WTC11 (cell line): Measurements from ENCODE around the gene FCMR. TPM values are rescaled to one million over a fixed set of nuclear protein-coding genes. Genes with fewer than 3 reads are reported as not detected.

Source experiments
- ATAC-seq: fragments of 200-7000 bp; cut with Tn5 transposase; 2 replicates; pipeline ENCODE4 v1.10.0; 2021; ENCODE audit warnings: mild to moderate bottlenecking, moderate library complexity
- CTCF ChIA-PET: fragments of 300-600 bp; sonication (Branson Sonifier 250); formaldehyde crosslinking; loops from one replicate; lab custom pipeline; 2021; ENCODE audit warnings: antibody characterized with exemption; lab: Charles Lee
- POLR2A ChIA-PET: fragments of 350-600 bp; sonication (Branson Sonifier 250); formaldehyde crosslinking; loops from one replicate; lab custom pipeline; 2021; ENCODE audit warnings: antibody characterized with exemption; lab: Charles Lee
- DNase-seq: peaks from one replicate; pipeline ENCODE4 v3.0.0; 2021; ENCODE audit warnings: low spot score
- H3K27ac Mint-ChIP-seq: 2 replicates; pipeline ENCODE4 v1.8.0; 2021; ENCODE audit warnings: mixed read lengths
- H3K27me3 Mint-ChIP-seq: 2 replicates; pipeline ENCODE4 v1.8.0; 2021; ENCODE audit warnings: low read depth, mild to moderate bottlenecking, moderate library complexity, mixed read lengths
- H3K36me3 Mint-ChIP-seq: 2 replicates; pipeline ENCODE4 v1.8.0; 2021; ENCODE audit warnings: mixed read lengths
- H3K4me1 Mint-ChIP-seq: 2 replicates; pipeline ENCODE4 v1.8.0; 2022; ENCODE audit warnings: mixed read lengths
- H3K4me3 Mint-ChIP-seq: 2 replicates; pipeline ENCODE4 v1.8.0; 2021; ENCODE audit warnings: mild to moderate bottlenecking, moderate library complexity, mixed read lengths
- H3K9me3 Mint-ChIP-seq: 2 replicates; pipeline ENCODE4 v1.8.0; 2021; ENCODE audit warnings: mixed read lengths
- ELF4 ChIP-seq: sonication (generic); formaldehyde crosslinking; IDR thresholded peaks from 2 replicates; pipeline ENCODE4 v1.8.1; 2022; ENCODE audit warnings: low read depth, mild to moderate bottlenecking, moderate library complexity, missing genetic modification reagents
- ESRRA ChIP-seq: sonication (generic); formaldehyde crosslinking; IDR thresholded peaks from 2 replicates; pipeline ENCODE4 v1.8.1; 2022; ENCODE audit warnings: mild to moderate bottlenecking, missing genetic modification reagents, borderline replicate concordance
- FOXP1 ChIP-seq: sonication (generic); formaldehyde crosslinking; IDR thresholded peaks from 2 replicates; pipeline ENCODE4 v1.8.0; 2022; ENCODE audit warnings: missing genetic modification reagents, mild to moderate bottlenecking, moderate library complexity, borderline replicate concordance
- GABPB1 ChIP-seq: sonication (generic); formaldehyde crosslinking; IDR thresholded peaks from 2 replicates; pipeline ENCODE4 v1.8.1; 2023; ENCODE audit warnings: mild to moderate bottlenecking, missing genetic modification reagents
- NFYB ChIP-seq: sonication (generic); formaldehyde crosslinking; conservative IDR thresholded peaks from 2 replicates; pipeline ENCODE4 v1.8.0; 2022; ENCODE audit warnings: low read depth, missing genetic modification reagents
- PRRX2 ChIP-seq: fragments of 250-450 bp; sonication (Bioruptor Pico); IDR thresholded peaks from 2 replicates; pipeline ENCODE4 v1.8.0; 2021; ENCODE audit warnings: mild to moderate bottlenecking
- RELA ChIP-seq: sonication (generic); formaldehyde crosslinking; IDR thresholded peaks from 2 replicates; pipeline ENCODE4 v1.8.1; 2022; ENCODE audit warnings: missing genetic modification reagents, mild to moderate bottlenecking, borderline replicate concordance
- SMAD3 ChIP-seq: sonication (generic); formaldehyde crosslinking; IDR thresholded peaks from 2 replicates; pipeline ENCODE4 v1.8.0; 2022; ENCODE audit warnings: missing genetic modification reagents, mild to moderate bottlenecking, borderline replicate concordance
- ZNF138 ChIP-seq: sonication (generic); formaldehyde crosslinking; conservative IDR thresholded peaks from 2 replicates; pipeline ENCODE4 v1.8.1; 2022; ENCODE audit warnings: mild to moderate bottlenecking, moderate library complexity, missing genetic modification reagents
- ZNF219 ChIP-seq: sonication (generic); formaldehyde crosslinking; IDR thresholded peaks from 2 replicates; pipeline ENCODE4 v1.8.0; 2023; ENCODE audit warnings: missing genetic modification reagents, mild to moderate bottlenecking, borderline replicate concordance
- ZNF671 ChIP-seq: fragments of 250-450 bp; sonication (Bioruptor Pico); IDR thresholded peaks from 2 replicates; pipeline ENCODE4 v1.8.0; 2021; ENCODE audit warnings: mild to moderate bottlenecking
- total RNA-seq: library from RNA; stranded (reverse); gene quantifications from 3 replicates; pipeline ENCODE4 v1.2.3, GENCODE V29; 2021
- TF ChIP-seq, protein P1 (sequence below): fragments of 250-450 bp; sonication (Bioruptor Pico); IDR thresholded peaks from 2 replicates; pipeline ENCODE4 v1.9.0; 2021; ENCODE audit warnings: mild to moderate bottlenecking
- TF ChIP-seq, protein P2 (sequence below): sonication (generic); formaldehyde crosslinking; IDR thresholded peaks from 2 replicates; pipeline ENCODE4 v1.8.0; 2023; ENCODE audit warnings: mild to moderate bottlenecking, missing genetic modification reagents
- TF ChIP-seq, protein P3 (sequence below): sonication (generic); formaldehyde crosslinking; IDR thresholded peaks from 2 replicates; pipeline ENCODE4 v1.8.1; 2022; ENCODE audit warnings: mild to moderate bottlenecking, moderate library complexity, missing genetic modification reagents
- TF ChIP-seq, protein P4 (sequence below): fragments of 250-450 bp; sonication (Bioruptor Pico); conservative IDR thresholded peaks from 2 replicates; pipeline ENCODE4 v1.9.0; 2021; ENCODE audit warnings: mild to moderate bottlenecking
- TF ChIP-seq, protein P5 (sequence below): sonication (generic); formaldehyde crosslinking; IDR thresholded peaks from 2 replicates; pipeline ENCODE4 v1.8.1; 2023; ENCODE audit warnings: mild to moderate bottlenecking, missing genetic modification reagents, borderline replicate concordance
- TF ChIP-seq, protein P6 (sequence below): sonication (generic); formaldehyde crosslinking; IDR thresholded peaks from 2 replicates; pipeline ENCODE4 v1.8.0; 2022; ENCODE audit warnings: mild to moderate bottlenecking, missing genetic modification reagents

The FCMR gene
- total RNA-seq, 1 experiment from 2014 or later = 1.0 TPM

DNA sequence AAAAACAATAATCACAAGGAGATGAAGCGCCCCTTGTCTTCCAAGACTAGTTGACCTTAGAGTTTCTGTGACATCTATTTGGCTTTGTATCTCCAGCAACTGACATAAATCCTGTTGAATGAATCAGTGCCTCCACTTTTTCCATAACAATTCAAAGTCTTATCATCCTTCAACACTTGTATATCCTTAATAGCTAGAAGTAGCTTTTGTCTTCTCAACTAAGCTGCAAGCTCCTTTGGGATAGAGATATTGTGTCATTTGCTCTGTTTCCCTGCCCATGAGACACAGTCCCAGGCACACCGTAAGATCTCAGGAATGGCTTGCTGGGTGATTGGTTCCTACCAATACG is 18.8 kb upstream of the FCMR start:
- Mint-ChIP-seq H3K9me3 (no peaks in the 10 kb centered on the region), H3K36me3 (no peaks in the 10 kb centered on the region), H3K27me3 (peaks cover 5% of the 10 kb centered on the region; the same call in 1 of the 2 replicates), H3K27ac (no peak overlapping the region), H3K4me1 (peaks cover 4% of the 10 kb centered on the region; the same call in 1 of the 2 replicates), H3K4me3 (no peak overlapping the region)
- CTCF ChIA-PET = interaction anchor here (2.4 kb wide), 1 partner anchor 41 kb away, joined by 10 read pairs; no protein-coding TSS in a partner anchor
- DNase-seq (no peak), ATAC-seq (no peak)
- POLR2A ChIA-PET = no interaction called here
- TF ChIP-seq RELA (no peak), NFYB (no peak), PRRX2 (CRISPR knock-in tag) (no peak), ZNF671 (CRISPR knock-in tag) (no peak), ELF4 (CRISPR knock-in tag) (no peak), SMAD3 (CRISPR knock-in tag) (no peak), ZNF138 (no peak), FOXP1 (CRISPR knock-in tag) (no peak)
- TF ChIP-seq, protein P1, sequence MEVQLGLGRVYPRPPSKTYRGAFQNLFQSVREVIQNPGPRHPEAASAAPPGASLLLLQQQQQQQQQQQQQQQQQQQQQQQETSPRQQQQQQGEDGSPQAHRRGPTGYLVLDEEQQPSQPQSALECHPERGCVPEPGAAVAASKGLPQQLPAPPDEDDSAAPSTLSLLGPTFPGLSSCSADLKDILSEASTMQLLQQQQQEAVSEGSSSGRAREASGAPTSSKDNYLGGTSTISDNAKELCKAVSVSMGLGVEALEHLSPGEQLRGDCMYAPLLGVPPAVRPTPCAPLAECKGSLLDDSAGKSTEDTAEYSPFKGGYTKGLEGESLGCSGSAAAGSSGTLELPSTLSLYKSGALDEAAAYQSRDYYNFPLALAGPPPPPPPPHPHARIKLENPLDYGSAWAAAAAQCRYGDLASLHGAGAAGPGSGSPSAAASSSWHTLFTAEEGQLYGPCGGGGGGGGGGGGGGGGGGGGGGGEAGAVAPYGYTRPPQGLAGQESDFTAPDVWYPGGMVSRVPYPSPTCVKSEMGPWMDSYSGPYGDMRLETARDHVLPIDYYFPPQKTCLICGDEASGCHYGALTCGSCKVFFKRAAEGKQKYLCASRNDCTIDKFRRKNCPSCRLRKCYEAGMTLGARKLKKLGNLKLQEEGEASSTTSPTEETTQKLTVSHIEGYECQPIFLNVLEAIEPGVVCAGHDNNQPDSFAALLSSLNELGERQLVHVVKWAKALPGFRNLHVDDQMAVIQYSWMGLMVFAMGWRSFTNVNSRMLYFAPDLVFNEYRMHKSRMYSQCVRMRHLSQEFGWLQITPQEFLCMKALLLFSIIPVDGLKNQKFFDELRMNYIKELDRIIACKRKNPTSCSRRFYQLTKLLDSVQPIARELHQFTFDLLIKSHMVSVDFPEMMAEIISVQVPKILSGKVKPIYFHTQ (CRISPR knock-in tag) = no peak
- TF ChIP-seq, protein P2, sequence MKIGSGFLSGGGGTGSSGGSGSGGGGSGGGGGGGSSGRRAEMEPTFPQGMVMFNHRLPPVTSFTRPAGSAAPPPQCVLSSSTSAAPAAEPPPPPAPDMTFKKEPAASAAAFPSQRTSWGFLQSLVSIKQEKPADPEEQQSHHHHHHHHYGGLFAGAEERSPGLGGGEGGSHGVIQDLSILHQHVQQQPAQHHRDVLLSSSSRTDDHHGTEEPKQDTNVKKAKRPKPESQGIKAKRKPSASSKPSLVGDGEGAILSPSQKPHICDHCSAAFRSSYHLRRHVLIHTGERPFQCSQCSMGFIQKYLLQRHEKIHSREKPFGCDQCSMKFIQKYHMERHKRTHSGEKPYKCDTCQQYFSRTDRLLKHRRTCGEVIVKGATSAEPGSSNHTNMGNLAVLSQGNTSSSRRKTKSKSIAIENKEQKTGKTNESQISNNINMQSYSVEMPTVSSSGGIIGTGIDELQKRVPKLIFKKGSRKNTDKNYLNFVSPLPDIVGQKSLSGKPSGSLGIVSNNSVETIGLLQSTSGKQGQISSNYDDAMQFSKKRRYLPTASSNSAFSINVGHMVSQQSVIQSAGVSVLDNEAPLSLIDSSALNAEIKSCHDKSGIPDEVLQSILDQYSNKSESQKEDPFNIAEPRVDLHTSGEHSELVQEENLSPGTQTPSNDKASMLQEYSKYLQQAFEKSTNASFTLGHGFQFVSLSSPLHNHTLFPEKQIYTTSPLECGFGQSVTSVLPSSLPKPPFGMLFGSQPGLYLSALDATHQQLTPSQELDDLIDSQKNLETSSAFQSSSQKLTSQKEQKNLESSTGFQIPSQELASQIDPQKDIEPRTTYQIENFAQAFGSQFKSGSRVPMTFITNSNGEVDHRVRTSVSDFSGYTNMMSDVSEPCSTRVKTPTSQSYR (CRISPR knock-in tag) = no peak
- TF ChIP-seq, protein P3, sequence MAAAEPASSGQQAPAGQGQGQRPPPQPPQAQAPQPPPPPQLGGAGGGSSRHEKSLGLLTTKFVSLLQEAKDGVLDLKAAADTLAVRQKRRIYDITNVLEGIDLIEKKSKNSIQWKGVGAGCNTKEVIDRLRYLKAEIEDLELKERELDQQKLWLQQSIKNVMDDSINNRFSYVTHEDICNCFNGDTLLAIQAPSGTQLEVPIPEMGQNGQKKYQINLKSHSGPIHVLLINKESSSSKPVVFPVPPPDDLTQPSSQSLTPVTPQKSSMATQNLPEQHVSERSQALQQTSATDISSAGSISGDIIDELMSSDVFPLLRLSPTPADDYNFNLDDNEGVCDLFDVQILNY (CRISPR knock-in tag) = no peak

DNA sequence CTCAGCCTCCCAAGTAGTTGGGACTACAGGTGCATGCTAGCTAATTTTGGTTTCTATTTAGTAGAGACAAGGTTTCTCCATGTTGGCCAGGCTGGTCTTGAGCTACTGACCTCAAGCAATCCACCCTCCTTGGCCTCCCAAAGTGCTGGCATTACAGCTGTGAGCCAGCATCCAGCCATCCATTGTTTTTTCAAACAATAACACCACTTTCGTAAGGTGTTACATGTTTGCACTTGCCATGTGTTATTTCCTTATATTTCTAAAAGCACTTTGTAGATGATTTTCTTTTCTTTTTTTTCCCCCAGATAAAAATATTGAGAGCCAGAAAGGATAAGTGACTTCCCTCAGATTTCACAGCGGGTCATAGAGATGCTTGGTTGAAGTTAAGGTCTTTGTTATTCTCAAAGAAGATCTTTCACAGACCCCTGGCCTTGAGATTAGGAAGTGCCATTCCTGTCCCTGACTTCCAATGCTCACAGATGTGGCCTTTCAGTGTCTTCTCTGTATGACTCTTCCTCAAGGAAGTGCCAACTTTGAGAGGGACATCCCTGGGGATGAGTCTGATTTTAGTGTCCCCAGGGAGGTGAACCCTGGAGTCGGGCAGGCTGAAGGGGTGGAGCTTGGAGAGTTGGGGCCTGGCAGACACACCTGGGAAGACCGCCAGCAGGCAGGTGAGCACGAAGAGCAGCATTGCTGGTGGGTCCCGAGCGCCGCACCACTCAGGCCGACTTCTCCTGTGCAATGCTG is 18.3 kb upstream of the FCMR start:
- TF ChIP-seq ZNF671 (CRISPR knock-in tag) = no peak
- TF ChIP-seq, protein P4, sequence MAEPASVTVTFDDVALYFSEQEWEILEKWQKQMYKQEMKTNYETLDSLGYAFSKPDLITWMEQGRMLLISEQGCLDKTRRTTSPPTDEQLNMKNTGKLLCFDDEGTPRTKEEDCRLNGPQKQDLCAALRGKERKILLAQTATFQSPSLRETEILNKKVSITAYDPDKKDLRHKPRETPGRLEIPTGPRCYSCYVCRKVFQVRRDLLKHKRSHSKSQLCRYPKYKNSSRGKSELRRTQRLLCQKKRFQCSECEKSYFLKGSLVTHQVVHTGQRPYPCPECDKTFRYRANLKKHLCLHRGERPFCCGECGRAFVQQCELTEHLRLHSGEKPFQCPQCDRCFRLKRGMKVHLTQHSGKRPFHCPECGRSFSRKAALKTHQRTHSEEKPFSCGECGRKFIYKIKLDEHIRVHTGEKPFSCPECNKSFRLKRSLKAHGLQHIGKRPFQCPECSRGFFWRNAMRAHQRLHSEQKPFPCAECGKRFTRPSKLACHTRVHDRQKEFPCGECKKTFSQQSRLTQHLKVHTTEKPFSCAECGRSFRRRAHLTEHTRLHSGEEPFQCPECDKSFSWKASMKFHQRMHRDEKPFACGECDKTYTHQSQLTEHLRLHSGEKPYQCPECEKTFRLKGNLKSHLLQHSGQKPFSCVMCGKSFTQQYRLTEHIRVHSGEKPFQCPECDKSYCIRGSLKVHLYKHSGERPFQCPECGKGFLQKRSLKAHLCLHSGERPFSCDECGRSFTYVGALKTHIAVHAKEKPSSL = no peak
- TF ChIP-seq, all 79 proteins: peak for 0
- Mint-ChIP-seq H3K4me1 (peaks cover 5% of the 10 kb centered on the region; the same call in 1 of the 2 replicates), H3K9me3 (no peaks in the 10 kb centered on the region), H3K27ac (no peak overlapping the region), H3K36me3 (no peaks in the 10 kb centered on the region), H3K27me3 (peaks cover under 1% of the 10 kb centered on the region; the same call in 1 of the 2 replicates), H3K4me3 (no peak overlapping the region)
- ChIA-PET POLR2A (no interaction called here), CTCF (interaction anchor here (2.4 kb wide), 1 partner anchor 42 kb away, joined by 10 read pairs; no protein-coding TSS in a partner anchor)
- ATAC-seq = no peak
- no peak for DNase-seq

DNA sequence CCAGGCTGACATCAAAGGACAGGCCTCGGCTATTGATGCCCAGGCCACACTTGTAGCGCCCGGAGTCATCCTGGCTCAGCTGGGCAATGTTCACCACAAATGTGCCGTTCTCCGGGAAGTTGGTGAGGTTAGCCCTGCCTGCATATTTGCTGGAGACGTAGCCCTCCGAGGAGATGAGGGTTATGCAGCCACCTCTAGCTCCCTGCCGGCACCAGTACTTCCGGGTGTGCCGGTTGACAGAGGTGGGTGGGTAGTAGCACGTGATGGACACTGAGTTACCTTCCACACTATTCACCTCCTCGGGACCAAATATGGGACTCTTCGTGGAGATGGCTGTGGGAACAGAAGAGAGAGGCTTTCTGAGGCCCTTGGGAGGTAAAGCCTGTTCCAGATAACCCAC is 17.4 kb upstream of the FCMR start:
- ChIA-PET POLR2A (no interaction called here), CTCF (interaction anchor here (2.4 kb wide), 1 partner anchor 43 kb away, joined by 10 read pairs; no protein-coding TSS in a partner anchor)
- Mint-ChIP-seq H3K27me3 (no peaks in the 10 kb centered on the region; the same call in 1 of the 2 replicates), H3K27ac (no peak overlapping the region), H3K4me1 (peaks cover 5% of the 10 kb centered on the region; the same call in 1 of the 2 replicates), H3K9me3 (no peaks in the 10 kb centered on the region), H3K36me3 (no peaks in the 10 kb centered on the region), H3K4me3 (no peak overlapping the region)
- ATAC-seq (no peak), DNase-seq (no peak)
- TF ChIP-seq, protein P5, sequence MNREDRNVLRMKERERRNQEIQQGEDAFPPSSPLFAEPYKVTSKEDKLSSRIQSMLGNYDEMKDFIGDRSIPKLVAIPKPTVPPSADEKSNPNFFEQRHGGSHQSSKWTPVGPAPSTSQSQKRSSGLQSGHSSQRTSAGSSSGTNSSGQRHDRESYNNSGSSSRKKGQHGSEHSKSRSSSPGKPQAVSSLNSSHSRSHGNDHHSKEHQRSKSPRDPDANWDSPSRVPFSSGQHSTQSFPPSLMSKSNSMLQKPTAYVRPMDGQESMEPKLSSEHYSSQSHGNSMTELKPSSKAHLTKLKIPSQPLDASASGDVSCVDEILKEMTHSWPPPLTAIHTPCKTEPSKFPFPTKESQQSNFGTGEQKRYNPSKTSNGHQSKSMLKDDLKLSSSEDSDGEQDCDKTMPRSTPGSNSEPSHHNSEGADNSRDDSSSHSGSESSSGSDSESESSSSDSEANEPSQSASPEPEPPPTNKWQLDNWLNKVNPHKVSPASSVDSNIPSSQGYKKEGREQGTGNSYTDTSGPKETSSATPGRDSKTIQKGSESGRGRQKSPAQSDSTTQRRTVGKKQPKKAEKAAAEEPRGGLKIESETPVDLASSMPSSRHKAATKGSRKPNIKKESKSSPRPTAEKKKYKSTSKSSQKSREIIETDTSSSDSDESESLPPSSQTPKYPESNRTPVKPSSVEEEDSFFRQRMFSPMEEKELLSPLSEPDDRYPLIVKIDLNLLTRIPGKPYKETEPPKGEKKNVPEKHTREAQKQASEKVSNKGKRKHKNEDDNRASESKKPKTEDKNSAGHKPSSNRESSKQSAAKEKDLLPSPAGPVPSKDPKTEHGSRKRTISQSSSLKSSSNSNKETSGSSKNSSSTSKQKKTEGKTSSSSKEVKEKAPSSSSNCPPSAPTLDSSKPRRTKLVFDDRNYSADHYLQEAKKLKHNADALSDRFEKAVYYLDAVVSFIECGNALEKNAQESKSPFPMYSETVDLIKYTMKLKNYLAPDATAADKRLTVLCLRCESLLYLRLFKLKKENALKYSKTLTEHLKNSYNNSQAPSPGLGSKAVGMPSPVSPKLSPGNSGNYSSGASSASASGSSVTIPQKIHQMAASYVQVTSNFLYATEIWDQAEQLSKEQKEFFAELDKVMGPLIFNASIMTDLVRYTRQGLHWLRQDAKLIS = no peak
- TF ChIP-seq, protein P6, sequence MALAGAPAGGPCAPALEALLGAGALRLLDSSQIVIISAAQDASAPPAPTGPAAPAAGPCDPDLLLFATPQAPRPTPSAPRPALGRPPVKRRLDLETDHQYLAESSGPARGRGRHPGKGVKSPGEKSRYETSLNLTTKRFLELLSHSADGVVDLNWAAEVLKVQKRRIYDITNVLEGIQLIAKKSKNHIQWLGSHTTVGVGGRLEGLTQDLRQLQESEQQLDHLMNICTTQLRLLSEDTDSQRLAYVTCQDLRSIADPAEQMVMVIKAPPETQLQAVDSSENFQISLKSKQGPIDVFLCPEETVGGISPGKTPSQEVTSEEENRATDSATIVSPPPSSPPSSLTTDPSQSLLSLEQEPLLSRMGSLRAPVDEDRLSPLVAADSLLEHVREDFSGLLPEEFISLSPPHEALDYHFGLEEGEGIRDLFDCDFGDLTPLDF (CRISPR knock-in tag) = no peak
- no peak for TF ChIP-seq ESRRA (CRISPR knock-in tag)
- TF ChIP-seq PRRX2 (CRISPR knock-in tag) = no peak
- TF ChIP-seq ZNF219 (CRISPR knock-in tag) = no peak
- TF ChIP-seq GABPB1 (CRISPR knock-in tag) = no peak
